ENCODE results near the gene CNKSR2.

CNKSR2 gene

GRCh38 chrX:21616386-21616785, 242.2 kb downstream of the CNKSR2 start:
- FAIRE-seq: no peak

DNA sequence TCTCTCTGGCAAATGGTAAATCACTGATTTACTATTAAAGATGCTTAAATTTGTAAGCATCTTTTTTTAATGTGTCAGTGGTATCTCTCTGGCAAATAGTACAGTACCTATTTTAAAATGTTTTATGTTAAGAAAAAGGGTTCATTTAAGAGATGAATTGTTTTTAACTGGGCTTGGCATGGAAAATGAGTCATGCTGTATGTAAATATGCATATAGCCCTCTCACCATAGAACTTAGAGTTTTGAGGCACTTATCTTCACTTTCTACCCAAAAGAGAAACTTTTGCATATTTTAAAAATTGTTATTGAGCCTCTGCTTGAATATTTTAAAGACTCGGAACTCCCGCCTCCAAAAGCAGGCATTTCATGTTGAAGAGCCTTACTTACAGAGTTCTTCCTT, 246.0 kb downstream of the CNKSR2 start:
- FAIRE-seq: no peak

GRCh38 chrX:21623778-21624501, 249.7 kb downstream of the CNKSR2 start:
- no peak for FAIRE-seq

DNA sequence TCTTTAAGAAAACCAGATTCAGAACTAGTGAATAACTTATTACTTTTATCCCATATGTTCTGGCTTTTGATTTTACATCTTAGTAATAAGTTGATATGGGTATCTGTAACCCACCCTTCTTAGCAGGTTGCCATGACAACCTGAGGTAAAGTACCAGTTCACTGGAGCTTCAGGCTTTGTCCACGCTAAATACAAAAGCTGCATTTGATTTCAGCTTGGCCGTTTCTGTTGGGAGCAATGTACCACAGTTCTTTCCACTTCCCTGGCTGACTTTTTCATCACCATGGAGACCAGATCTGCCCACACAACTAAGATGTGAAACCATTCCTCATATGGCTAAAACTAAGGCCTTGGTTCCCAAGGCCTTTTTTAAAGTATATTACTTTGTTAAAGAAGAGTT, 257.8 kb downstream of the CNKSR2 start:
- no peak for FAIRE-seq

GRCh38 chrX:21638311-21638710, 264.1 kb downstream of the CNKSR2 start:
- FAIRE-seq: no peak

GRCh38 chrX:21639775-21640174, 265.6 kb downstream of the CNKSR2 start:
- FAIRE-seq: no peak

DNA sequence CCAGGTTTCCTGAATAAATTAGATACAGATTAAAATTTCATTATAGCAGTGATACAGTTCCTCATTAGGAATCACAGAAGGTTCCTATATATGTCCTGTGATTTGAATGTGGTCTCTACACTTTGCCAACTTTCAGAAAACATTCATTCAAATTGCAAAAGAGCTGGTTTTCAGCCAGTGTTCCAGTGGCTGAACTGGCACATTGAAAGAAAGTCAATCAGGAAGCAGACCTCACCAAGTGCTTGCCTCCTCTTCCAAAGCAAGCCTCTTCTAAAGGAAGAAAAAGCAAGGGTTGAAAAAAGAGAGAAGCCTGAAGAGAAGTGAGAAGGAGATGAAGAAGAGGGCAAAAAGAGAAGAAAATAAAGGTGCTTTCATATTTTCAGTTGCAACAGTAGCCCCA, 271.2 kb downstream of the CNKSR2 start:
- FAIRE-seq: no peak

DNA sequence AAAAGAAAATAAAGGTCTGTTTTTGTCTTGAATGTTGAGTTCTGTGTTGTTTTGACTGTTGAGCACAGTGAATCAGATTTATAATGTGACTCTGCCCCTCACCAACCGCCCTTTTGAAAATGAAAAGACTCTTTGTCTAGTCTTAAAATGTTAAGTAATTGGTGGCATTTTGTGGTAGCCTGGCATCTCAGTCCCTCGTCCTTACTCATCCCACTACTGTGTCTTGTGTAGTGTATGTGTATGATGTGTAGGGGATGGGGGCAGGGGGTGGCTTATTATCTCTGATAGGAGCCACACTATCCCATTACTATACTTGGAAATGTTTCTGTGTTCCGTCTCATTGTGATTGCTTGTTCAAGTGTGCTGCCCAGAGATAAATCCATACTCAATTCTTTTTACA, 271.7 kb downstream of the CNKSR2 start:
- no peak for FAIRE-seq

DNA sequence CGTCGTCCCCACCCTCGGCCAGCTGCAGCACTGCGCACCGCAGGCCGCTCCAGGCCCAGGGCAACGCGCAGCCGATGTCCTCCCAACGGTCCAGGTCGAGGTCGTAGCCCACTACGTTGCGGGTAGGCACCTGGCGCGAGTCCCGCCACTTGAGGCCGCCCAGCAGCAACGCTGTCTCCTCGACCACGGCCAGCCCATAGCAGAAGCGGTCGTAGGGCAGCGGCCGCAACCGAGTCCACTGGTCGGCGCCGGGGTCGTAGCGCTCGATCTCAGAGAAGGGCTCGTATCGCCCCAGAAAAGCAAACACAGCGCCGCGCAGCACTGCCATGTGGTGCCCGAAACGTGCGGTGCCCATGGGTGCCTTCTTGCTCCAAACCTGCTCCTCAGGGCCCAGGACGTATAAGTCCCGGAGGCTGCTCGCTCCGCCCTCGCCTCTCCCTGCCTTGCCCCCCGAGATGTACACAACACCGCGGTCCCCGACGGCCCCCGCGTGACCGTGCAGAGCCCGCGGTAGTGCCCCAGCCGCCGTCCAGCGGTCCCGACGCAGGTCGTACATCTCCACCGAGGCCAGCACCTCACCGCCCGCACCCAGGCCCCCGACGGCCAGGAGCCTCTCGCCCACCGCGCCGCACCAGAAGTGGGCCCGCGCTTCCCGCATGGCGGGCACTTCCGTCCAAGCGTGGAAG, 281.8 kb downstream of the CNKSR2 start:
- no peak for FAIRE-seq

DNA sequence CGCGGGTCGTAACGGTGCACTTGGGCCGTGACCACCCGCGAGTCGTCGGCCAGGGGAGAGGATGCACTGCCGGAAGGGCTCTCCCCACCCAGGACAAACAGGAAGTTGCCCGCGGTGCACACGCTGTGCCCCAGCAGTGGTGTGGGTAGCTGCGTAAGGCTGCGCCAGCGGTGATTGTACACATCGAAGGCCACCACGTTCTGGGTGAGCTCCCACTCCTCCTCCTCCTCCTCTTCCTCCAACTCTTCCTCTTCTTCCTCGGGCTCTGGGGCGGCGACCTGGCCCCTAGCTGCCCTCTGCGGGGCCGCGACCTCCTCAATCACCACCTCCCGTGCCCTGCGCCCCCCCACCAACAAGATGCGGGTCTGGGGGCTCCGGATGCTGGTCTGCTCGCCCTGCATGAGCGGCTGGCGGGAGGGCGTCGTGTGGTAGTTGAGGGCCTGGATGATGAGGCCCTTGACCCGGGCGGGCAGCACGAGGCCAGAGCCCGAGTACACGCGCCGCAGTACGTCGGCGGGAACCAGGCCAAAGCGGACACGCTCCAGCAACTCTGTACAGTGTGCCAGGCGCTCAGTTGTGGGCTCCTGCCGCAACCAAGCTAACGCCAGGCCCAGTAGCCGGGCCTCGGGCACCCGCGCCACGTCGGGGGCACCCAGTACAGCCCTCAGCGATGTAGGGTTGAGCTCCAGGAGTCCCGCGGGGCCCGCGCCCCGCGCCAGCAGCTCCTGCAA, 282.5 kb downstream of the CNKSR2 start:
- no peak for FAIRE-seq

DNA sequence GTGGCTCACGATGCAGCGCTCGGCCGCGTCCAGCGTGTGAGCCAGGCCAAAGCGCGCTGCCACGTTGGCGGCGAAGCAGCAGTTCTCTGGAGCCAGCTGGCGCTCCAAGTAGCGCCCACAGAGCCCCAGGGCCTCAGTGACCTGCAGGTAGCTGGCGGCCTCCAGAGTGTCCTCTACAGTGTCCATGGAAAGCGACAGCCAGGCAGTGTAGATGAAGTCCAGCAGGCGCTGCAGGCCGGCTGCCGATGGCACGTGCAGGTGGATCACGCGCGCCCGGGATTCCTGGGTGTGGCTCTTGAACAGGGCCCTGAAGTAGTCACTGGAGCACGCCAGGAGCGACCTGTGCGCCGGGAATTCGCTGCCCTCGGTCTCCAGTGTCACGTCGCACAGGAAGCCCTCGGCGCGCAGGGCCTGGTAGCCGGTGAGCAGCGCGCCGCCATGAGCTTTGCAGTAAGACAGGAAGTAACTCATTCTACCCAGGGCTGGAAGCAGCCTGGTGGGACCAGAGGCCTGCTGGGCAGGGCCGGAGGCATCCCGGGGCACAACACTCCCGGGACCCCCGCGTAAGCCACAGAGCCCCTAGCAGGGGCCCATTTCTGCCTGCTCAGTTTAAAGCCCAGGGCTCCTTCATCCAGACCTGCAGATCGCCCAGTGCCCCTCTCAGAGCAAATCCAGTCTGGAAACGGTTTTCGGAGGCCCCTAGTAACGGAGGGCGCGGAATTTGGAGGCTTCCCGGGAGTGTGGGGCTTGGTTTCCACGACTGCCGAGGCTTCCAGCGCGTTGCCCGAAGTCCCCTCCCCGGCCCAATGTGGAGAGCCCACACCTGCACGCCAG, 283.3 kb downstream of the CNKSR2 start:
- no peak for FAIRE-seq

DNA sequence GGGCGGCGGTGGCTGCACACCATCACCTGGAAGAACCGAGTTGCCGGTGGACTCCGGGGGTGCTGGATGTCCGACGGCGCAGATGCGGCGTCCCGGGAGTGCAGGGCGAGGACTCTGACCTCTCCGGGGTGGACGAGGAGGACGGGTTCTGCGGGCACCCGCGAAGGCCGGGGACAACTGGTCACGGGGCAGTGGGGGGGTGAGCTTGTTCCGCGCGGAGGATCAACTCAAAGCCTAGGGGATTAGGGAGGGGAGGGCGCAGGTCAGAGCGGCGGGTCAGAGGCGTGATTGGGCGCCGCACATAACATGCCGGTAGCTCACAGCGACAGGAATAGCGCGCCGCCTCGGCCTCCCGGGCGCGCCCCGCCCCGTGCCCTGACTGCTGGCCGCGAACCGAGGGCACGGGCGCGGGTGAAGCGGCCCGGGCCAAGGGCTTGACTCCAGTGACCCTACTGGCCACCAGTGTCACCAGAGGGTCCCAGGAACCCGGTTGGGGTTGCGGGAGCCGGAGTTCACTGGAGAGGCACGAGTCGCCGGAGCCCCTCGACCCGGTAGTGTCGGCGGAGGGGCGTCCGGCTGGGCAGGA, 284.0 kb downstream of the CNKSR2 start, which contains the start of gene KLHL34:
Gene KLHL34, minus strand, starts transcription at position 179 of the 586 bp plus-strand sequence. CDS start 542 bp downstream, outside the sequence.
- FAIRE-seq: no peak

DNA sequence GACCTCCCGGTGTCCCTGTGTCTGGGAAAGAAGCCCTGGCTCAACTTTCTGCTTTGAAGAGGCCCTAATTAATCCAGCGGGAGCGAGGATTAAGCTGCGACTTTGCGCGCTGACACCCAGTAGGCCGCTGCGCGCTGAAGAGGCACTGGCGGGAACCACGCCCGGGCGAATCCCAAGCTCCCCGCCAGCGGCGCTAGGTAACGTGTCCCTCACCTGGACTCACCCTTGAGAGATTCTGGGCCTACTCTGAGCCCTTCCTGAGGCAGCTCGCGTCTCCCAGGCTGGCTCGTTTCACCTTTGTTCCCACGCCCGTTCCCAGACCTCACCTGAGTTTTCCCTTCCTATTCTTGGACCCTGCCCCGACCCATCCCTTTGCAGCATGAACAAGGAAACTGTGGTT, 284.5 kb downstream of the CNKSR2 start:
- no peak for FAIRE-seq

DNA sequence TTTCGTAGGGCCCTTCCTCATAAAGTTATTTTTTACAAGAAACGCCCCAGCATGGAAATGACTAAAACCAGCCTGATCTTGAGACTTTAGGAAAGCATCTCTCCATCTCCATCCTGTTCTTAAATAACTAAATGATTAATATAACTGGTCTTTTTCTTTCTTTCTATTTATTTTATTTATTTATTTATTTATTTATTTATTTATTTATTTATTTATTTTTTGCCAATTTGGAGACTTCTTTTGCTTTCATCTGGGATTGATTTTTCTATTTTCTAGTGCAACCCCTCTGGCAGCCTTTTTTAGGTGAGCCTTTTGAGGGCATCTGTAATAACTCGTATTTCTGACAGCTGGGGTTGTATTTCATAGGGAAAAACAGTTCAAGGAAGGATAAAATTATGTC, 285.1 kb downstream of the CNKSR2 start:
- FAIRE-seq: no peak

DNA sequence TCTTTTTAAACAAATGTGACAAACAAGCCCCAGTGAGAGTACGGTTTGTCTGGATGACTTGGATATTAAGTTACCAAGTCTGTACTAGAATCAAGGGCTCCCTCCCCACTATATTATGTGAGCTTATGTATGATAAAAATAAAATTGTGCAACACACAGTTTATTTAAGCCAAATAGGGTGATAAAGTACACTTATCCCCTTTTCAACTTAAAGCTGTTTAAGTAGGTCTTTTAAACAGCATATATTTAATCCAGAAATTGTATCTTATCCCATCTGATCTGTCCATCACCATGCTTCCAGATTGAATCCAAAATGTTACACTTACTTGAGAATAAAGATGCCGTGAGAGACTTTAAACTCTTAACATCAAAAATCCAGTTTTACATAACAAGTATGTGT, 285.9 kb downstream of the CNKSR2 start:
- FAIRE-seq: no peak

DNA sequence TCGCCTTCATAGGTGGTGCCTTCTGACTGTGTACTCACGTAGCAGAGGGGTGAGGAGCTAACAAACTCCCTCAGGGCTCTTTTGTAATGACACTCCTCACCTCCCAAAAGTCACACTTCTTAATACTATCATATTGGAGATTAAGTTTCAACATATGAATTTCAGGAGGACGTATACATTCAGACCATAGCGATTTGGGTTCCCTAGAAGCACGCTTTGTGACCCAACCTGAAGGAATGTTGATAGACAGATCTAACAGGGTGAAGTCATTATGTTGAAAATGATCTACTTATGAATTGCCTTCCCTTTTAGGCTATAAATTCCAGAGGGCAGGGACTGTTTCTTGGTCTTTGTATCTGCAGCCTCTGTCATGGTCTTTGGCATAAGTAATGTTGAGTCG, 287.1 kb downstream of the CNKSR2 start:
- no peak for FAIRE-seq

DNA sequence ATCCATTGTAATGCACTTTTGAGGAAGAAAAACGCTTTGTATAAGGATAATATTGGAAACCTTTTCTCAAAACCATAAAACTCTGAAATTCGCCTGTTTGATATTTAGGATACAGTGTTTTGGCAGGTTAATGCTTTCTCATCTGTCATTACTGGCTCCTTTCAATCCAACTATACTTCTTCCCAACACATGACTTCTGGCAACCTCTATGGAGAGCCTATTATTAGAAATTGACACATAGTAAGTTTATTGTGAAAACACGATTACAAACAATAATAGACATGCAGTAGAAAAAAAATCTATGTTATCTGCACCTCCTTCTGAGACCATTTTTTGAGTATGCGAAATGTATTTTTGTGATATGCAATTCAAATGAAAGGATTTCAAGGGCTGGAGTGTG, 288.5 kb downstream of the CNKSR2 start:
- no peak for FAIRE-seq

DNA sequence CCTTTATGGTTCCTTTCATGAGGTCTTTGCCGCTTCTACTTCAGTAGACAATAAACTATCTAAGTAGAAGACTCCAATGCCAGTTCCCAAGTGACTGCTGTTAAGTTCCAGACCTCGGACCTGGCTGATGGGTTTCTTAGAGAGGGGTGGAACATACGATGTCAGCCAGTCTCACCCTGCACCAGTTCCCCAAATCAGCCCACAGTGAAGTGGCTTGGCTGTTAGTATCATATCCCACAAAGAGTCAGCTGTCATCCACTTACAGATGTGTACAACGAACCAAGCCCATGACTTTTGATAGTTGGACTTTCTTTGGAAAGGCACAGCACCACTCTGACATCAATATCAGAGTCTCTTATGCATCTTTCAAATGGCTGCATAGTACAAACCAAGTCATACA, 292.0 kb downstream of the CNKSR2 start:
- no peak for FAIRE-seq

- no peak for FAIRE-seq
Measured at GRCh38 chrX:21666679-21667078, 292.5 kb downstream of the CNKSR2 start.

GRCh38 chrX:21674430-21675186, 300.4 kb downstream of the CNKSR2 start:
- FAIRE-seq: no peak

DNA sequence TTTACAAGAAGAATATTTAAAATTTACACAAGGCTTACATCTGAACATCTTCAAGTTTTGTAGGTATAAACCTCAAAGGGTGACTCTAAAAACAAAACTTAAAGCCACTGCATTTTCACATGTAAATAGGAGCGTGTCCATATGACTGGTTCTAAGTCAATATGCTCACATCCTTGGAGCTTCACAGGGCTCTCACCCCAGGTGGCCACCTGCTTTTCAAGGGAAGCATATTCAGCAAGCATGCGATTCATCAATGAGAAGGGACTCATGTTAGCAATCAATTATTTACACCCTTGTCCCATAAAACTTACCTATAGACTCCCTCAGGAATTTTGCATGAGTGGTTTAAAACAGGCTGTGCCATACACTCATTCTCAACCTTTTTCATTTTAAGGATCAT, 301.7 kb downstream of the CNKSR2 start:
- no peak for FAIRE-seq

All from A204.1 (cell line).